SK-N-SH treated with all-trans-retinoic acid at 6 μM for 48 hours (cell line): ENCODE measurements around the gene KRTAP2-1.

ENCODE experiments used
- ATAC-seq: fragments of 200-7000 bp; cut with Tn5 transposase; 3 replicates; pipeline ENCODE4 v1.9.1; 2020; ENCODE audit warnings: mild to moderate bottlenecking, moderate library complexity
- BACH2 ChIP-seq: fragments of 250-450 bp; sonication (Bioruptor Pico); IDR thresholded peaks from 2 replicates; pipeline ENCODE4 v1.9.0; 2021; ENCODE audit warnings: mild to moderate bottlenecking, borderline replicate concordance
- CSDC2 ChIP-seq: fragments of 250-450 bp; sonication (Bioruptor Pico); IDR thresholded peaks from 2 replicates; pipeline ENCODE4 v1.5.0; 2020; ENCODE audit warnings: mild to moderate bottlenecking, moderate library complexity
- ESRRG ChIP-seq: fragments of 250-450 bp; sonication (Bioruptor Pico); IDR thresholded peaks from 2 replicates; pipeline ENCODE4 v1.6.1; 2021; ENCODE audit warnings: mild to moderate bottlenecking
- GLIS3 ChIP-seq: fragments of 250-450 bp; sonication (Bioruptor Pico); IDR thresholded peaks from 2 replicates; pipeline ENCODE4 v1.5.0; 2020; ENCODE audit warnings: mild to moderate bottlenecking, moderate library complexity
- ISL1 ChIP-seq: fragments of 250-450 bp; sonication (Bioruptor Pico); IDR thresholded peaks from 2 replicates; pipeline ENCODE4 v2.1.2; 2022; ENCODE audit warnings: mild to moderate bottlenecking, moderate library complexity
- OSR1 ChIP-seq: fragments of 250-450 bp; sonication (Bioruptor Pico); IDR thresholded peaks from 2 replicates; pipeline ENCODE4 v1.8.0; 2022; ENCODE audit warnings: moderate library complexity, mild to moderate bottlenecking, inconsistent platforms
- POU6F1 ChIP-seq: fragments of 250-450 bp; sonication (Bioruptor Pico); IDR thresholded peaks from 2 replicates; pipeline ENCODE4 v1.8.0; 2021; ENCODE audit warnings: low read depth, mild to moderate bottlenecking, moderate library complexity, borderline replicate concordance
- PPARA ChIP-seq: fragments of 250-450 bp; sonication (Bioruptor Pico); IDR thresholded peaks from 2 replicates; pipeline ENCODE4 v1.5.0; 2020; ENCODE audit warnings: mild to moderate bottlenecking, borderline replicate concordance
- RARB ChIP-seq: fragments of 250-450 bp; sonication (Bioruptor Pico); IDR thresholded peaks from 2 replicates; pipeline ENCODE4 v1.8.0; 2021; ENCODE audit warnings: mild to moderate bottlenecking, moderate library complexity
- SNAI2 ChIP-seq: fragments of 250-450 bp; sonication (Bioruptor Pico); IDR thresholded peaks from 2 replicates; pipeline ENCODE4 v1.5.0; 2020; ENCODE audit warnings: mild to moderate bottlenecking, moderate library complexity
- TCF4 ChIP-seq: fragments of 250-450 bp; sonication (Bioruptor Pico); IDR thresholded peaks from 2 replicates; pipeline ENCODE4 v1.8.0; 2021; ENCODE audit warnings: mild to moderate bottlenecking, moderate library complexity, borderline replicate concordance
- TOX ChIP-seq: fragments of 250-450 bp; sonication (Bioruptor Pico); IDR thresholded peaks from 2 replicates; pipeline ENCODE4 v1.8.0; 2021; ENCODE audit warnings: mild to moderate bottlenecking, moderate library complexity, borderline replicate concordance
- TSHZ2 ChIP-seq: fragments of 250-450 bp; sonication (Bioruptor Pico); IDR thresholded peaks from 2 replicates; pipeline ENCODE4 v1.5.0; 2020; ENCODE audit warnings: mild to moderate bottlenecking, moderate library complexity
- ZC3H10 ChIP-seq: fragments of 250-450 bp; sonication (Bioruptor Pico); IDR thresholded peaks from 2 replicates; pipeline ENCODE4 v1.5.1; 2021; ENCODE audit warnings: mild to moderate bottlenecking, moderate library complexity
- ZFP3 ChIP-seq: fragments of 250-450 bp; sonication (Bioruptor Pico); IDR thresholded peaks from 2 replicates; pipeline ENCODE4 v1.5.0; 2020; ENCODE audit warnings: mild to moderate bottlenecking, moderate library complexity
- ZFP30 ChIP-seq: fragments of 450-650 bp; formaldehyde crosslinking; IDR thresholded peaks from 2 replicates; pipeline ENCODE4 v1.5.0; 2022; ENCODE audit warnings: mild to moderate bottlenecking, moderate library complexity
- ZNF565 ChIP-seq: fragments of 450-650 bp; formaldehyde crosslinking; conservative IDR thresholded peaks from 2 replicates; pipeline ENCODE4 v1.5.0; 2020; ENCODE audit warnings: low read depth, mild to moderate bottlenecking, moderate library complexity
- ZNF70 ChIP-seq: fragments of 450-650 bp; formaldehyde crosslinking; IDR thresholded peaks from 2 replicates; pipeline ENCODE4 v1.5.0; 2020; ENCODE audit warnings: mild to moderate bottlenecking, moderate library complexity
- ZNF8 ChIP-seq: fragments of 450-650 bp; formaldehyde crosslinking; IDR thresholded peaks from 2 replicates; pipeline ENCODE4 v1.5.0; 2020; ENCODE audit warnings: mild to moderate bottlenecking, moderate library complexity
- TF ChIP-seq, protein P1 (sequence below): fragments of 250-450 bp; sonication (Bioruptor Pico); IDR thresholded peaks from 2 replicates; pipeline ENCODE4 v1.5.1; 2020; ENCODE audit warnings: low read depth, mild to moderate bottlenecking, moderate library complexity
- TF ChIP-seq, protein P2 (sequence below): fragments of 250-450 bp; sonication (Bioruptor Pico); IDR thresholded peaks from 2 replicates; pipeline ENCODE4 v1.8.0; 2020; ENCODE audit warnings: mild to moderate bottlenecking, moderate library complexity, borderline replicate concordance

Gene KRTAP2-1

DNA sequence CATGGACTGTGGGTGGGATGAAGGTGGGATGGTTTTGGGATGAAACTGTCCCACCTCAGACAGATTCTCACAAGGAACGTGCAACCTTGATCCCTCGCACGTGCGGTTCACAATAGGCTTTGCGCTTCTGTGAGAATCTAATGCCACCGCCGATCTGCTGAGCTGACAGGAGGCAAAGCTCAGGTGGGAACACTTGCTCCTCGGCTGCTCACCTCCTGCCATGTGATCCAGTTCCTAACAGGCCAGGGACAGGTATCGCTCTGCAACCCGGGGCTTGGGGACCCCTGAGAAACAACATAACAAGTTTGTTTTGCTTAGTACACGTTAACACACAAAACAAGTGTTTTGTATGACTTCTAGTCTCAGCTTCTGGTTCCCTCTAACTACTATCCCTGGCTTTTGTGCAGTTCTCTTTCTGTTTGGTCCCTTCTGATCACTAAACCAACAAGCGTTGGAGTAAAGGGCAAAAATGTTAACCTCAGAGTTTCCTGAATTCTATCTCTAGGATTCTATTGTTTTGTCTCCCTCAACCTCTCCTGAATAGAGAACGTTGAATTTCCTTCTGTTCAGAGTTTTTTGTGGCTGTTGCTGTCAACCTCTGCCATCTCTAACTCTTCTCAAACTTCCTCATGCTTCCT lies 30.4 kb downstream of the KRTAP2-1 start:
- ATAC-seq, result no peak
- no peak for TF ChIP-seq ZNF565 (CRISPR knock-in tag)
- no peak for TF ChIP-seq CSDC2 (CRISPR knock-in tag)
- TF ChIP-seq ZFP3 (CRISPR knock-in tag), result no peak
- TF ChIP-seq, all 23 proteins: peak for 0

DNA sequence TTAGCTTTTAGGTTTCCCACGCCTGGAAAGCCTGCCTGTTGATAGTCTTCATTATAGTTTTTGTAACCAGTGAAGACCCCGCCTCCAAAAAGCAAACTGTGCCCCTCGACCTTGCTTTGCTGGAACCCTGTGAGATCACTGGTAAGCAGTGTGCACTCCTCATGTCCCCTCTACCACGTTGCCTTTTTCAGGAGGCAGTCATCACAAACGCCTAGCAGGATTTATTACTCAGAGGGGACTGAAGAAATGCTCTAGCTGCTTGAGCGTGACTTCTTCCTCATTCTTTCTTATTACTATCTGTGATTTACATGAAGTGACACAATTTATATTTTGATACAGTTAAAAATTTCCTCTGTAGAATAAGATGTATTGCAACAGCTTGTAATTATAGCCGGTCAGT lies 31.7 kb downstream of the KRTAP2-1 start:
- ATAC-seq, result no peak
- TF ChIP-seq SNAI2 (no peak), PPARA (CRISPR knock-in tag) (no peak), ZNF70 (CRISPR knock-in tag) (no peak), OSR1 (CRISPR knock-in tag) (no peak), BACH2 (CRISPR knock-in tag) (no peak), ESRRG (CRISPR knock-in tag) (no peak), ZNF8 (CRISPR knock-in tag) (no peak), GLIS3 (CRISPR knock-in tag) (no peak), RARB (CRISPR knock-in tag) (no peak), CSDC2 (CRISPR knock-in tag) (no peak), ZFP30 (CRISPR knock-in tag) (no peak), POU6F1 (no peak), TSHZ2 (CRISPR knock-in tag) (no peak), ZFP3 (CRISPR knock-in tag) (no peak), TCF4 (no peak), ZNF565 (CRISPR knock-in tag) (no peak)
- TF ChIP-seq, protein P1, sequence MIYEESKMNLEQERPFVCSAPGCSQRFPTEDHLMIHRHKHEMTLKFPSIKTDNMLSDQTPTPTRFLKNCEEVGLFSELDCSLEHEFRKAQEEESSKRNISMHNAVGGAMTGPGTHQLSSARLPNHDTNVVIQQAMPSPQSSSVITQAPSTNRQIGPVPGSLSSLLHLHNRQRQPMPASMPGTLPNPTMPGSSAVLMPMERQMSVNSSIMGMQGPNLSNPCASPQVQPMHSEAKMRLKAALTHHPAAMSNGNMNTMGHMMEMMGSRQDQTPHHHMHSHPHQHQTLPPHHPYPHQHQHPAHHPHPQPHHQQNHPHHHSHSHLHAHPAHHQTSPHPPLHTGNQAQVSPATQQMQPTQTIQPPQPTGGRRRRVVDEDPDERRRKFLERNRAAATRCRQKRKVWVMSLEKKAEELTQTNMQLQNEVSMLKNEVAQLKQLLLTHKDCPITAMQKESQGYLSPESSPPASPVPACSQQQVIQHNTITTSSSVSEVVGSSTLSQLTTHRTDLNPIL (CRISPR knock-in tag), result no peak
- TF ChIP-seq, protein P2, sequence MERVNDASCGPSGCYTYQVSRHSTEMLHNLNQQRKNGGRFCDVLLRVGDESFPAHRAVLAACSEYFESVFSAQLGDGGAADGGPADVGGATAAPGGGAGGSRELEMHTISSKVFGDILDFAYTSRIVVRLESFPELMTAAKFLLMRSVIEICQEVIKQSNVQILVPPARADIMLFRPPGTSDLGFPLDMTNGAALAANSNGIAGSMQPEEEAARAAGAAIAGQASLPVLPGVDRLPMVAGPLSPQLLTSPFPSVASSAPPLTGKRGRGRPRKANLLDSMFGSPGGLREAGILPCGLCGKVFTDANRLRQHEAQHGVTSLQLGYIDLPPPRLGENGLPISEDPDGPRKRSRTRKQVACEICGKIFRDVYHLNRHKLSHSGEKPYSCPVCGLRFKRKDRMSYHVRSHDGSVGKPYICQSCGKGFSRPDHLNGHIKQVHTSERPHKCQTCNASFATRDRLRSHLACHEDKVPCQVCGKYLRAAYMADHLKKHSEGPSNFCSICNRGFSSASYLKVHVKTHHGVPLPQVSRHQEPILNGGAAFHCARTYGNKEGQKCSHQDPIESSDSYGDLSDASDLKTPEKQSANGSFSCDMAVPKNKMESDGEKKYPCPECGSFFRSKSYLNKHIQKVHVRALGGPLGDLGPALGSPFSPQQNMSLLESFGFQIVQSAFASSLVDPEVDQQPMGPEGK (CRISPR knock-in tag), result no peak
- TF ChIP-seq, all 23 proteins: peak for 0

DNA sequence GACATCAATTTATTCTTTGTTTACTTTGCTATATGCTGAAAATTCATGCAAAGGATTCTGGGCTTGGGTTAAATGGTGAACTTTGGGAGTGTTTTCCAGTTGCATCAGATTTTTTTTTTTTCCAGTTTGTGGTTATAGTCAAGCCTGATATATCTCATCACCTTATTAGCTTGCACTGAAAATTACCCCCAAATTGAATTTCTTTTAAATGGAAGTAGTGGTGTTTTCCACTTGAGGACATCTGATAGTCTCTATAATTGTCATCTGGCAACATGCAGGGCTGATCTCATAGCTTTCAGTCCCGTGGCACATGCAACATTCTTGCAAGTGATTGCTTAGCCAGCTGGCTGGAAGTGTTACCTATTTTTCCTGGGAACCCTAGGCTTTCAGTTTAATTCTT lies 33.5 kb downstream of the KRTAP2-1 start:
- no peak for ATAC-seq
- TF ChIP-seq CSDC2 (CRISPR knock-in tag), result no peak
- no peak for TF ChIP-seq TOX (CRISPR knock-in tag)
- no peak for TF ChIP-seq TSHZ2 (CRISPR knock-in tag)
- TF ChIP-seq OSR1 (CRISPR knock-in tag), result no peak
- no peak for TF ChIP-seq SNAI2
- TF ChIP-seq ZFP30 (CRISPR knock-in tag), result no peak
- no peak for TF ChIP-seq ZC3H10 (CRISPR knock-in tag)
- TF ChIP-seq RARB (CRISPR knock-in tag), result no peak
- no peak for TF ChIP-seq PPARA (CRISPR knock-in tag)
- TF ChIP-seq, protein P2 (CRISPR knock-in tag), result no peak
- TF ChIP-seq ZFP3 (CRISPR knock-in tag), result no peak
- TF ChIP-seq ISL1 (CRISPR knock-in tag), result no peak
- TF ChIP-seq POU6F1, result no peak
- TF ChIP-seq ZNF565 (CRISPR knock-in tag), result no peak
- TF ChIP-seq, protein P1 (CRISPR knock-in tag), result no peak
